ENCODE measurements around the gene CPVL. TPM values are rescaled to one million over a fixed set of nuclear protein-coding genes. Genes with fewer than 3 reads are reported as not detected.

The CPVL gene
- total RNA-seq, 6 experiments from 2014 or later, result 6.2 to 23.4 (median 8.8) TPM

GRCh38 chr7:28977881-28978280, 168.5 kb downstream of the CPVL start:
- ATAC-seq, result no peak
- no peak for TF ChIP-seq POLR2A (IDR thresholded peaks at IDR 0.05)
- Histone ChIP-seq H3K4me3 (no peak overlapping the region), H3K27ac (no peak overlapping the region), H3K36me3 (no peaks in the 10 kb centered on the region), H3K9me3 (peaks cover 0 to 5% (median 0%) of the 10 kb centered on the region in 4 donors), H3K4me1 (no peaks in the 10 kb centered on the region), H3K27me3 (no peaks in the 10 kb centered on the region)
- intact Hi-C loops (cut with DNase I), result no loop called here
- WGBS (ENCODE audit: insufficient coverage, low coverage, low lambda C conversion rate, missing lambda C conversion rate), result no CpG with 5 or more reads among the region's 1 CpG
- DNase-seq, result no peak

DNA sequence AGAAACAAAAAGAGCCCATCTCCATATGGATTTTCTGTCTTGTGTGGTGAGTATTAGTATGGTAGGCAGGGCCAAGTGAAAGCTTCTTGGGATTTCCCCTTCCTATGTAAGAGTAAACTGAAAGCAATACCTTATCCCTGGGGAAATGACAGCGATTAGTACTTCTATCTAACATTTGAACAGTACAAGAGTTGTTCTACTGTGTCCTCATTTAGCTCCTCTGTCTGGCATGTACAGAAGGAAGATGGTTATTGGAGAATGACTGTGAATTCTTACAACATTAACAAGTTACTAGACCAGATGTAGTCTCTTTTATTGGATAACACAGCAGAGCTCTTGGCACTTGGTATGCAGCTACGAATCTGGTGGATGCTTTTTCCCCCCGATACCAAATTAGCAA, 170.3 kb downstream of the CPVL start:
- no peak overlapping the region for H3K4me3 ChIP-seq
- no peak overlapping the region for H3K27ac ChIP-seq
- H3K4me1 ChIP-seq, result no peaks in the 10 kb centered on the region
- no peak for ATAC-seq
- no peak for TF ChIP-seq POLR2A (IDR thresholded peaks at IDR 0.05)
- TF ChIP-seq, protein P1, sequence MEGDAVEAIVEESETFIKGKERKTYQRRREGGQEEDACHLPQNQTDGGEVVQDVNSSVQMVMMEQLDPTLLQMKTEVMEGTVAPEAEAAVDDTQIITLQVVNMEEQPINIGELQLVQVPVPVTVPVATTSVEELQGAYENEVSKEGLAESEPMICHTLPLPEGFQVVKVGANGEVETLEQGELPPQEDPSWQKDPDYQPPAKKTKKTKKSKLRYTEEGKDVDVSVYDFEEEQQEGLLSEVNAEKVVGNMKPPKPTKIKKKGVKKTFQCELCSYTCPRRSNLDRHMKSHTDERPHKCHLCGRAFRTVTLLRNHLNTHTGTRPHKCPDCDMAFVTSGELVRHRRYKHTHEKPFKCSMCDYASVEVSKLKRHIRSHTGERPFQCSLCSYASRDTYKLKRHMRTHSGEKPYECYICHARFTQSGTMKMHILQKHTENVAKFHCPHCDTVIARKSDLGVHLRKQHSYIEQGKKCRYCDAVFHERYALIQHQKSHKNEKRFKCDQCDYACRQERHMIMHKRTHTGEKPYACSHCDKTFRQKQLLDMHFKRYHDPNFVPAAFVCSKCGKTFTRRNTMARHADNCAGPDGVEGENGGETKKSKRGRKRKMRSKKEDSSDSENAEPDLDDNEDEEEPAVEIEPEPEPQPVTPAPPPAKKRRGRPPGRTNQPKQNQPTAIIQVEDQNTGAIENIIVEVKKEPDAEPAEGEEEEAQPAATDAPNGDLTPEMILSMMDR (IDR thresholded peaks at IDR 0.05), result no peak
- H3K27me3 ChIP-seq, result no peaks in the 10 kb centered on the region
- peaks cover 0 to 15% (median 0%) of the 10 kb centered on the region in 4 donors for H3K9me3 ChIP-seq
- intact Hi-C loops (cut with DNase I), result no loop called here
- DNase-seq, result no peak
- 93% methylated on average over 2 of the region's 3 CpGs for WGBS (ENCODE audit: insufficient coverage, low coverage, low lambda C conversion rate, missing lambda C conversion rate)
- no peaks in the 10 kb centered on the region for H3K36me3 ChIP-seq

- no peaks in the 10 kb centered on the region for H3K36me3 ChIP-seq
- H3K27ac ChIP-seq, result no peak overlapping the region
- DNase-seq, result no peak
- TF ChIP-seq POLR2A (IDR thresholded peaks at IDR 0.05), result no peak
- TF ChIP-seq, protein P1 (IDR thresholded peaks at IDR 0.05), result no peak
- H3K4me1 ChIP-seq, result no peaks in the 10 kb centered on the region
- peaks cover 0 to 15% (median 0%) of the 10 kb centered on the region in 4 donors for H3K9me3 ChIP-seq
- intact Hi-C loops (cut with DNase I), result no loop called here
- 93% methylated on average over 2 of the region's 3 CpGs for WGBS (ENCODE audit: insufficient coverage, low coverage, low lambda C conversion rate, missing lambda C conversion rate)
- ATAC-seq, result no peak
- no peak overlapping the region for H3K4me3 ChIP-seq
- no peaks in the 10 kb centered on the region for H3K27me3 ChIP-seq
These were observed 172.7 kb downstream of the CPVL start for GRCh38 chr7:28973591-28973990.

DNA sequence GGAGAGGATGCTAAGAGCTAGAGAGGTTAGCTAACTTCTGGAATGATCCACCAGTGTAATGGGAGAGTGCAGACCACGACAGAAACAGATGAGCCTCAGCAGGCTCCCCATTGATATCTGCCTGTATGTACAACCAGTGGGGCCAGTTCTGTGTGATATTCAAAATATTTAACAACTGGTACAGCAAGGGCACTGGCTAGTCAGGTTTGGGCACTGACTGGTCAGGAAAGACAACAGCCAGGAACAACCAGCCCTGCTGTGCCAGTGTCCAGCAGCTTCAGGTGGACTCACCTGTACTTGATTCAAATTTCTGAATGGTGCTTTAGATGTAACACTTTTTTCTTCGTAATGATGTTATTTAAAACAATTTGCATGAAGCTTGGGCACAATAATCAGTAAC, 182.3 kb downstream of the CPVL start:
- H3K27ac ChIP-seq, result no peak overlapping the region
- H3K4me3 ChIP-seq, result no peak overlapping the region
- intact Hi-C loops (cut with DNase I), result no loop called here
- ATAC-seq (no peak), DNase-seq (no peak)
- WGBS (ENCODE audit: insufficient coverage, low coverage, low lambda C conversion rate, missing lambda C conversion rate), result 65% methylated on average over 2 of the region's 2 CpGs
- no peaks in the 10 kb centered on the region for H3K27me3 ChIP-seq
- no peaks in the 10 kb centered on the region for H3K9me3 ChIP-seq
- no peaks in the 10 kb centered on the region for H3K4me1 ChIP-seq
- H3K36me3 ChIP-seq, result no peaks in the 10 kb centered on the region
- TF ChIP-seq, protein P1 (IDR thresholded peaks at IDR 0.05), result no peak
- TF ChIP-seq POLR2A (IDR thresholded peaks at IDR 0.05), result no peak

GRCh38 chr7:28961972-28962371, 184.4 kb downstream of the CPVL start:
- Histone ChIP-seq H3K4me3 (no peak overlapping the region), H3K27ac (no peak overlapping the region), H3K36me3 (no peaks in the 10 kb centered on the region), H3K4me1 (peaks cover 0 to 8% (median 0%) of the 10 kb centered on the region in 4 donors), H3K27me3 (no peaks in the 10 kb centered on the region), H3K9me3 (no peaks in the 10 kb centered on the region)
- no peak for DNase-seq
- WGBS (ENCODE audit: insufficient coverage, low coverage, low lambda C conversion rate, missing lambda C conversion rate), result no CpG with 5 or more reads among the region's 5 CpGs
- no peak for ATAC-seq
- TF ChIP-seq, protein P1 (IDR thresholded peaks at IDR 0.05), result no peak
- no peak for TF ChIP-seq POLR2A (IDR thresholded peaks at IDR 0.05)
- intact Hi-C loops (cut with DNase I), result no loop called here
